Activated CD8-positive, alpha-beta memory T cell treated with anti-CD3 and anti-CD28 coated beads for 36 hours (primary cell): ENCODE results near the gene NINJ1. TPM values are rescaled to one million over a fixed set of nuclear protein-coding genes. Genes with fewer than 3 reads are reported as not detected.

Experiments used
- CTCF ChIA-PET: fragments of 350-600 bp; sonication (Branson Sonifier 250); formaldehyde crosslinking; loops from one replicate; lab custom pipeline; 2021; ENCODE audit warnings: antibody characterized with exemption; lab: Charles Lee
- POLR2A ChIA-PET: fragments of 350-600 bp; sonication (Branson Sonifier 250); formaldehyde crosslinking; loops from one replicate; lab custom pipeline; 2021; ENCODE audit warnings: antibody characterized with exemption; lab: Charles Lee
- total RNA-seq, 2 experiments: library from RNA; stranded (reverse); gene quantifications; one replicate each; pipeline ENCODE4 v1.2.3, GENCODE V29; 2021

Gene NINJ1
- total RNA-seq, 2 experiments from 2014 or later: 66.3 to 67.0 TPM

DNA sequence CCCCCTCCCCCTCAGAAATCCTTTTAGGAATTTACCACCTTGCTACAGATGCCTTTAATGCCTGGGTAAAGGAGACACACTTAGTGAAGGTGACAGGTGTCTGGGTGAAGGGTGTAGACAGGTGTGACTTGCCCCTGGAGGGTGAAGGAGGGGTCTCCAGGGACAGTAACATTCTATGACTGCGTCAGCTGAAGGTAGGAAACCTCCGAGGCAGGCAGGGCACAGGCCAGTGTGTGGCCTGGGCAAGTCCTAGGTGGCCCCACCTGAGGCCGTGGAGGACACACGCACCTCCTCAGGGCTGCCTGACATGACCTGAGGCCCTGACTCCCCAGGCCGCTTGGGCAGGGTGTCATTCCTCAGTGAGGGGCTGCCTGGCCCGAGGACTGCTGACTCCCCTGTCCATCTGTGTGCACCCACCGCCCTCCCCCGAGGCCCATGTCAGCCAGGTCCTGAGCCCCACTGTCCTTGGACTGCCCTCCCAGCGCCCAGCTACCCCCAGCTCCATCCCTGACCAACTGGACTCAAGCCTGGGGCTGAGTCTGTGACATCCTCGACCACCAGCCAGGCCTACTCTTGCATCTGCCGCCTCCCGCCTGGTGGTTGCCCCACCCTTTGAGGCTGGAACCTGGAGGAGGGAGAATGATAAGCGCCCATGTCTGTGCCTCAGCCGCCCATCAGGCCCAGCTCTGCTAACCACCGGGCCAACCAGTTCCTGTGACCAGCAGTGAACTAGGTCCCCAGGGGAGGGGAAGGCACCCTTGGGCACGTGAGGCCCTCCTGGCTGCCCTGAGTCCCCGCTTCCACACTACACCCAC, 19.7 kb downstream of the NINJ1 start:
- ChIA-PET CTCF (no interaction called here), POLR2A (interaction anchor here (1.0 kb wide), 1 partner anchor 11 kb away, joined by 10 read pairs; no protein-coding TSS in a partner anchor)

- POLR2A ChIA-PET: no interaction called here
- CTCF ChIA-PET: interaction anchor here (1.1 kb wide), 1 partner anchor 61 kb away, joined by 3 read pairs; no protein-coding TSS in a partner anchor
Measured at GRCh38 chr9:93112864-93113389, 21.1 kb downstream of the NINJ1 start.

DNA sequence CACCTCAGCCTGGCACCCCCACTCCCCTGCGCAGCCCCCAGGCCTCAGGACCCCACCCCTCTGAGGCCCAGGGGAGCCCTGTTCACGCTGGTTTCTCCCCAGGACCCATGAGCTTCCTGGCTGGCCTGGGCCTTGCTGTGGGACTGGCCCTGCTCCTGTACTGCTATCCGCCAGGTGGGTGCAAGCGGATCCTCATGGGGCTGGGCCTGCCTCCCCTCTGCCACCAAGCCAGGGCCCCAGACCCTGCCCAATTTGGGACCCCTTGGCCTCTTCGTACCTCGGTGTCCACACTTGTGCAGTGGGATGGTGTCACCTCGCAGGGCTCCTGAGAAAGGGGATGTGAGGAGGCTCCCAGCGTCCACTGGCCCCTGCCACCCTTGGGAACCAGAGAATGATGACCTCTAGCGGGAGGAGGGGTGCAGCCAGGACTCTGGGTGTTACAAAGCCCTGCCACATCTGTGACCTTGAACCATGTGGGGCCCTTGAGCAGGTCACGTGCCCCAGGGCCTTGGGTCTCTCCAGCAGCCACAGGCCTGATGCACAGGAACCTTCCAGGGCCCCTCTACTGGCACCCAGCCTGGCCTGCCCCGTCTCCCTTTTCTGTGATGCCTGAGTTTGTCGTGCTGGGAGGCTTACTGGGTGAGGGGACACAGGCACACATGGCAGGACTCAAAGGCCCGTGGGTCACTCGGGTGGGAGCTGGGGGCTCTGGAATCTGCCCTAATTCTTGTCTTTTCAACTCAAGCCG, 21.8 kb downstream of the NINJ1 start:
- POLR2A ChIA-PET: no interaction called here
- CTCF ChIA-PET: interaction anchor here (1.1 kb wide), 1 partner anchor 61 kb away, joined by 3 read pairs; no protein-coding TSS in a partner anchor

- CTCF ChIA-PET: no interaction called here
Measured at GRCh38 chr9:93111371-93112115, 22.5 kb downstream of the NINJ1 start.

GRCh38 chr9:93111001-93111370, 23.1 kb downstream of the NINJ1 start:
- CTCF ChIA-PET: no interaction called here
- POLR2A ChIA-PET: no interaction called here

More at GRCh38 chr9:93111371-93112115, 22.5 kb downstream of the NINJ1 start:
- POLR2A ChIA-PET: no interaction called here

DNA sequence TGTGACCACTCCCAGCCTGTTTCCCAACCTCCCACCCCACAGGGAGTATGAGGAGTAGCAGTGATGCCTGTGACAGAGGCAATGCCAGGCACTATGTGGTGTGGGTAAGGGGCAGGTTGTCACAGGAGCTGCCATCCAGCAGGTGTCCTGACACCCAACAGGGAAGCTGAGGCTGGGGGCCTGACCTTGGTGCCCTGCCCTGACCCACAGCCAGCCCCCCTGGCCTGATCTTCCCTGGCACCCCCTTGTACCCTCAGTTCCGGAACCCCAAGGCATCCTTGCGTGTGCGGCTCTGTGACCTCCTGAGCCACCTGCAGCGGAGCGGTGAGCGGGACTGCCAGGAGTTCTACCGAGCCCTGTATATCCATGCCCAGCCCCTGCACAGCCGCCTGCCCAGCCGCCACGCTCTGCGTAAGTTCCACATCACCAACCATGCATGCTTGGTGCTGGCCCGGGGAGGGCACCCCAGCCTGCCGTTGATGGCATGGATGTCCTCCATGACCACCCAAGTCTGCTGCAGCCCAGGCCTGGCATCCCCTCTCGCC, 23.7 kb downstream of the NINJ1 start:
- CTCF ChIA-PET: interaction anchor here (1.1 to 4.4 kb wide), 4 partner anchors 9 to 155 kb away, joined by 3 to 42 read pairs (median 18); no protein-coding TSS in a partner anchor
- POLR2A ChIA-PET: no interaction called here

- ChIA-PET POLR2A (interaction anchor here (0.6 kb wide), 1 partner anchor 13 kb away, joined by 3 read pairs; no protein-coding TSS in a partner anchor), CTCF (interaction anchor here (0.6 to 4.4 kb wide), 37 partner anchors 11 to 1265 kb away, joined by 3 to 42 read pairs (median 4); partner anchors contain the start of genes CARD19 and NINJ1)
Measured at GRCh38 chr9:93108291-93109041, 25.6 kb downstream of the NINJ1 start.

DNA sequence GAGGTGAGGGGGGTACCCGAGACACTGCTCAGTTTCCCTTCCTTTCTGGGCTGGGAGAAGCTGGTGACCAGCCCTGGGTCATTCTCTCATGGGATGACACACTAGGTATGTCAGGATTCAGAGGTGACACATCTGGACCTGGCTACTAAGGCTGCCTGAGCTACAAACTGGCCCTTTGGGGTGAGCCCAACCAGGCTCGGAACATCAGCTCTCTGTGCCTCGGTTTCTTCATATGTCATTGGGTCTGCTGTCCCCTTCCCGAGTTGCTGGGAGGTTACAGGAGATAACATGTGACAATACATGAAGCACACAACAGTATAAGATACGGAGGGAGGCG, 26.3 kb downstream of the NINJ1 start:
- ChIA-PET POLR2A (interaction anchor here (0.6 kb wide), 1 partner anchor 12 kb away, joined by 3 read pairs; no protein-coding TSS in a partner anchor), CTCF (interaction anchor here (0.9 to 4.4 kb wide), 9 partner anchors 10 to 195 kb away, joined by 3 to 42 read pairs (median 8); partner anchors contain the start of genes CARD19 and NINJ1)

DNA sequence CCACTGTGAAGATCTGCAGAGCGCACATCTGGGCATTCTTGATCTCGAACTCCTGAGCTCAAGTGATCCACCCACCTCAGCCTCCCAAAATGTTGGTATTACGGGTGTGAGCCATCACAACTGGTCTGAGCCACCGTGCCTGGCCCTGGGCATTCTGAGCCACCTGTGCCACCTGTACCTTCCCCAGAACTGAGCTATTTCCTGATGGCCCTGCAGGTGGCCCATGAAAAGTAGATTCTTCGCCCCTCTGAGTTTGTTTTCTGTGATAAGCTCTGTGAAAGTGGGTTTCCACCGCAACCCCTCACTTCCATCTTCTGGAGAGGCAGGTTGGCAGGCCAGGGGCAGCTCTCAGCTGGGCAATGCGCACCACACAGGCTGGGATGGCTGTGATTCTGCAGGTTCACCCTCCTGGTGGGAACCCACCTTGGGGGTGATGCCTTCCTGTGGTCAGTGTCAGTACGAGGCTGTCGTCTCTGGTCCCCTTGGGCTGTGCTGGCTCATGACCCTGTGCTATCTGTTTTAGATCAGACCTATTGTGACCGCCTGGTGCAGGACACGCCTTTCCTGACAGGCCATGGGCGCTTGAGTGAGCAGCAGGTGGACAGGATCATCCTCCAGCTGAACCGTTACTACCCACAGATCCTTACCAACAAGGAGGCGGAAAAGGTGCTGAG, 26.8 kb downstream of the NINJ1 start:
- POLR2A ChIA-PET: no interaction called here
- CTCF ChIA-PET: interaction anchor here (0.9 to 4.4 kb wide), 7 partner anchors 10 to 196 kb away, joined by 3 to 42 read pairs (median 8); partner anchors contain the start of gene CARD19

DNA sequence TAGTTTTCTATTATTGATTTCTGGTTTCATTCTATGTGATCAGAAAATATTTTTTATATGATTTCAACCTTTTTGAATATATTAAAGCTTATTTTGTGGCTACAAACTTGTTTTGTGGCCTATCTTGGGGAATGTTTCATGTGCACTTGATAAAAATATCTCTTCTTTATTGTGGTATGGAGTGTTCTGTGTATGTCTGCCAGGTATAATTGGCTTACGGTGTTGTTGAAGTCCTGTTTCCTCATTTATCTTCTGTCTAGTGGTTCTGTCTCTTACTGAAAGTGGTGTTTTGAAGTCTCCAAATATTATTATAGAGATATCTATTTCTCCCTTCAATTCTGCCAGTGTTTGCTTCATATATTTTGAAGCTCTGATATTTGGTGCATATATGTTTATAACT, 28.4 kb downstream of the NINJ1 start:
- POLR2A ChIA-PET: no interaction called here

GRCh38 chr9:93101086-93101485, 33.0 kb downstream of the NINJ1 start:
- POLR2A ChIA-PET: interaction anchor here (0.7 kb wide), 1 partner anchor 137 kb away, joined by 5 read pairs; no protein-coding TSS in a partner anchor
- CTCF ChIA-PET: interaction anchor here (0.6 kb wide), 1 partner anchor 73 kb away, joined by 5 read pairs; no protein-coding TSS in a partner anchor

More for the DNA sequence above, 28.4 kb downstream of the NINJ1 start:
- CTCF ChIA-PET: interaction anchor here (1.1 kb wide), 1 partner anchor 102 kb away, joined by 3 read pairs; no protein-coding TSS in a partner anchor

DNA sequence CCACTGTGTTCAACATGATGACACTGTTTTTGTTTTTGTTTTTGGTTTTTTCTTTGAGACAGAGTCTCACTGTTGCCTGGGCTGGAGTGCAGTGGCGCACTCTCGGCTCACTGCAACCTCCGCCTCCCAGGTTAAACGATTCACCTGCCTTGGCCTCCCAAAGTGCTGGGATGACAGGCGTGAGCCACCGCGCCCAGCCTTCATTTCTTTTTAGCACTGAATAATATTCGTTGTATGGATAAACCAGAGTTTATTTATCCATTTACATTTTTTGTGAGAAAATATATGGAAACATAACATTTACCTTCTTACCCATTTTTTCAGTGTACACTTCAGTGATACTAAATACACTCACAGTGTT, 33.8 kb downstream of the NINJ1 start:
- ChIA-PET CTCF (no interaction called here), POLR2A (no interaction called here)

DNA sequence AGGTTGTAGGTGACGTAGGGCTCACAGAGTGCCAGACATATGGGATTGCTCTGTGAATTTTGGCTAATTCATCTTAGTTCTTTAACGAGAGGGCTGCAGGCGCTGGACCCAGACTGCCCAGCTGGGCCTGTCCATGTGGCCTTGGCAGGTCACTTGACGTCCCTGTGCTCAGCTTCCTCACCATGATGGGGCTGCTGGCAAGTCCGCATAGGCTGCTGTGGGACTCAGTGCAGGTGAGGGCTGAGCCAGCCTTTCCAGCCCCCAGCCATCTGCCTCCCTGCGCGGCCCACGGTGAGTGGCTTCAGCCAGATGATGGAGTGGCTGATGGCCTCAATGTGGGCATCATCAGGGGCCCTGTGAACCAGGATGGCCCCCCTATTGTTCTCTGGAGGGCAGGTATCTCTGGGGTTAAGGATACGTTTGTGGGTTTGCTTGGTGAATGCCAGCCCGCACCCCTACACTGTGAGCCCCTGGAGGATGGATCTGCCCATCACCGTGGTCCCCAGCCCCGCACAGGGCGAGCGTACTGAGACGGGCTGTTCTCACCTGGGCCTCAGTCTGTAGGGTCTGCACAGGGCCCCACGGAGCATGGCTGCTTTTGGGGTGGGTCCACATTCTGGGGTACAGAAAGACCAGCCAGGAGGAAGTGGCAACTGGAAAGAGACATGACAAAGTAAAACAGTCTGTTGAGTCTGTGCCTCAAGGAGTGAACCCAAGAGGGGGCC, 34.3 kb downstream of the NINJ1 start:
- ChIA-PET CTCF (interaction anchor here (4.3 kb wide), 1 partner anchor 8 kb away, joined by 32 read pairs; no protein-coding TSS in a partner anchor), POLR2A (interaction anchor here (1.9 kb wide), 1 partner anchor 34 kb away, joined by 6 read pairs; the partner anchor contains the start of gene NINJ1)

GRCh38 chr9:93098236-93098946, 35.7 kb downstream of the NINJ1 start:
- CTCF ChIA-PET: interaction anchor here (0.7 to 4.3 kb wide), 4 partner anchors 10 to 135 kb away, joined by 3 to 32 read pairs (median 3); no protein-coding TSS in a partner anchor
- POLR2A ChIA-PET: interaction anchor here (1.9 kb wide), 1 partner anchor 36 kb away, joined by 6 read pairs; the partner anchor contains the start of gene NINJ1

DNA sequence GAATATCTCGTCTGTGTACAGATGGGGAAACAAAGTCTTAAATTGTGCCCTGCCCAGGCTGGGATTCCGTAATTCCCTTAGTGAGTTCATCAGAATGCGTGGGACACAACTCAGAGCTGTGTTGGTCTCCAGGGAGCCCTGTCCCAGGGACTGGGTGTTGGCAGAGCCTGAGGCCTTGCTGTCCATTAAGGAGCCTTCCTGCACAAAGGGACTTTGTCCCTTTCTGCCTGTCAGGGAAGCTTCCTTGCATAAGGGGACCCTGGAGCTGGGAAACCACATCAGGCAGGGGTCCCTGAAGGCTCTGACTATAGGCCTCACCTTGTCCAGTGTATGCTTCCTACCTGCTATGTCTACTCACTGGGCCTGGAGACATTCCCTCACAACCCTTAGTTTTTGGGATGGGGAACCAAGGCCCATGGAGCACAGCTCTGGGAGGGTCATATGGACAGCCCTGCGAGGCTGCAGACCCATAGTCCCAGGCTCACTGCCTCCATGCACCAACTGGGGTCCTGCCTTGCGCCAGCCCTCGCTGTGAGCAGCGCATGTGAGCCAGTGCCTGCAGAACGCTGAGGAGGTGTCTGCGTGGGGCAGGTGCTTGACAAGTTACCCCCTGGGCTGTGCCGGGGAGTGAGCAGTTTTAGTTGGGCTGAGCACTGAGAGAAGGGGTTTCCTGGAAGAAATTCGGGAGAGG, 36.4 kb downstream of the NINJ1 start:
- ChIA-PET CTCF (interaction anchor here (0.6 to 4.3 kb wide), 5 partner anchors 10 to 289 kb away, joined by 3 to 32 read pairs (median 3); no protein-coding TSS in a partner anchor), POLR2A (interaction anchor here (1.5 kb wide), 1 partner anchor 33 kb away, joined by 6 read pairs; no protein-coding TSS in a partner anchor)
